GM18868 (cell line): ENCODE data around the gene HMCN2.
"Not testable (repeated sequence)": the region's sequence is repeated elsewhere in the genome, so short reads cannot be mapped to it uniquely, and the experiment has no call there.

Experiments used
- ATAC-seq: cut with Tn5 transposase; IDR thresholded peaks from one replicate; pipeline ENCODE4 v1.9.1; 2021; ENCODE audit warnings: mild to moderate bottlenecking, moderate library complexity; ENCODE audit not compliant: unreplicated experiment

HMCN2 gene

GRCh38 chr9:130325921-130326320 is 60.4 kb downstream of the HMCN2 start:
- ATAC-seq, result no peak

GRCh38 chr9:130327070-130327780 is 61.7 kb downstream of the HMCN2 start:
- no peak for ATAC-seq

GRCh38 chr9:130327781-130328348 is 62.3 kb downstream of the HMCN2 start:
- no peak for ATAC-seq

DNA sequence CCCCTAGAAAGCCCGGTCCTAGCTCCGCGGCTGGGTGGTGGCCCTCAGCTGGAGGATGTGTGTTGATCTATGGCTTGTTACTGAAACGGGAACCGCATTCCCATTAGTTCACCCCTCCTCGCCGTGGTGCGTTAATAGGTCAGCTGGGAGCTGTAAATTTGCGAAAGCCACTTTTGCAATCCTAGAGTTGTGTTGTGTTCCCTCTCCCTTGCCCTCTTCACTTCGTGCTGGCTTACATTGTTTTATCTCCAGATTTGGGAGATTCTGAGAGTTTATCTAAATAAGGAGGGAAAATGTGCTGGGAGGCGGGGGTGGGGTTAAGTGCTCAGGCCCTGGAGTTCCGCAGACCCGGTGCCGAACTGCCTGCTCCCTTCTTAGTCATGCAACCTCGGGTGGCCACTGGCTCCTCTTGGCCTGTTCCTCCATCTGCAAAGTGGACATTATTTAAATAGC is 62.8 kb downstream of the HMCN2 start:
- ATAC-seq, result no peak

- ATAC-seq, result no peak
Measured at GRCh38 chr9:130329061-130329460, 63.5 kb downstream of the HMCN2 start.

DNA sequence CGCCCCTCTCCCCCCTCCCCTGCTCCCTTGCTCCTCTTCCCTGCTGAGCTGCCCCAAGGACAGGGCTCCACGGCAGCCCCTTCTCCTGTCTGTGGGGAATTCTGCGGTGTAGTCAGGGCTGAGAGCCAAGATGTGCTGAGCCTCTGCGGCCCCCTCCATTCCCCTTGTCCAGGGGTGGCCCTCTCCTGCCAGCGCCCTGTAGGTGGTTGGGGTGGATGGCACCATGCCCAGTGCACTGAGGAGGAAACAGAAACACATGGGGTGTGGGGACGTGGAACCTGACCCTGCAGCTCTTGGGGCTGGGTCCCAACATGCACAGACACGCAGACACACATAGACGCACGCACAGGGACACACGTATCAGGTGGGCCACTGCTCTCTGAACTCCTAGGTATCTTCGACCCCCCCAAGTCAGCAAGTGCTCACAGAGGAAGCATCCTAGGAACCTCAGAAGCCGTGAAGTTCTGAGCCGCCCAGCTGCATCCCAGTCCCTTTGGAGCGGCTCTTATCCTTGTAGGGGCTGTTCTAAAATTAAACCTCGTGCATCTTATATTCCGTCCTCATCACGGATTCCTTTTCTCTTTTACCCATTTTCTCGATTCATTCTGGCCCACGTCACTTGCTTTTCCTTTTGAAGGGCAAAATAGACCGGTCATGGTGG is 64.8 kb downstream of the HMCN2 start:
- no peak for ATAC-seq

DNA sequence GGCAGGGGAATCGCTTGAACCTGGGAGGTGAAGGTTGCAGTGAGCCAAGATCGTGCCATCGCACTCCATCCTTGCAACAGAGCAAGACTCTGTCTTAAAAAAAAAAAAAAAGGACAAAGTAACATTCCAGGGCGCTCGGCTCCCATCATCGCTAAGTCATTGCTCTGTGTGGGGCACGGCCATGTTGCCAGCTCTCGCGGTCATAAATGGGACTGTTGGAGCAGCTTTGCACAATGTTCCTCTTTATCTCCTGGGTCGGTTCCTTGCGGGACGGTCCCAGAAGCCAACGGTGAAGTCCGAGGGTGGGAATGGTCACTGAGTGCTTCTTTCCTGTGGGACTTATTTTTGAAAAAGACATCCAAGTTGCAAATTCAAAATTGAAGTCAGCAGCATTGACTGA is 65.5 kb downstream of the HMCN2 start:
- no peak for ATAC-seq

- no peak for ATAC-seq
Measured at GRCh38 chr9:130331573-130331972, 66.0 kb downstream of the HMCN2 start.

- ATAC-seq, result no peak
Measured at GRCh38 chr9:130332384-130332926, 66.9 kb downstream of the HMCN2 start.

DNA sequence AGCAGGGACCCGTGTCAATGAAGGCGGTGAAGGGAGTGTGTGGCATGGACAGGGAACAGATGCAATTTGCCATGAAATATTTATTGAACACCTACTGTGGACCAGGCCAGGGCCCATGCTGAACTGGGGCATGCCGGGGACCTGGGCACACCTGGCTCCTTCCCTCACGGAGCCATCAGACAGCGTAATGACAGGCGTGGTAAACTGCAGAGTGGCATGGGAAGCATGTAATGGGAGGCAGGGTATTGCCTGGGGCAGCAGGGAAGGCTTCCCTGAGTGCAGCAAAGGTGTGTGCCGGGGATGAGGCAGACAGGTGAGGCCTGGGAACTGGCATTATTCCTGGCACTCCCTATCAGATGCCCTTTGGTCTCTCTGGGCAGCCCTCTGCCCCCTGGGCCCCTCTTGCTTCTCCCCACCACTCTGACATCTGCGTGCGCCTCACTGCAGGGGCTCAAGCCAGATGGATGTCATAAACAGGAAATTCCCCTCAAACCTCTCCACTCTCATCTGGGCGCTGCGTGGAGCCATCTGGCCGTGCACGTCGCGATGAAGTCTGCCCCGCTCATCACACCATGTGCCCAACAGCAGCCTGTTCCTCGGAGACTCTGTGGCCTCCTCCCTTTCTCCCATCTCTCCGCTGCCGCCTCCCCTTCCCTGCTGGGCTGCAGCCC is 67.6 kb downstream of the HMCN2 start:
- ATAC-seq, result no peak

- ATAC-seq, result no peak
Measured at GRCh38 chr9:130333712-130334062, 68.1 kb downstream of the HMCN2 start.

GRCh38 chr9:130334915-130335314 is 69.4 kb downstream of the HMCN2 start:
- no peak for ATAC-seq

GRCh38 chr9:130336027-130336610 is 70.6 kb downstream of the HMCN2 start:
- ATAC-seq, result no peak

GRCh38 chr9:130336885-130337284 is 71.3 kb downstream of the HMCN2 start:
- no peak for ATAC-seq

DNA sequence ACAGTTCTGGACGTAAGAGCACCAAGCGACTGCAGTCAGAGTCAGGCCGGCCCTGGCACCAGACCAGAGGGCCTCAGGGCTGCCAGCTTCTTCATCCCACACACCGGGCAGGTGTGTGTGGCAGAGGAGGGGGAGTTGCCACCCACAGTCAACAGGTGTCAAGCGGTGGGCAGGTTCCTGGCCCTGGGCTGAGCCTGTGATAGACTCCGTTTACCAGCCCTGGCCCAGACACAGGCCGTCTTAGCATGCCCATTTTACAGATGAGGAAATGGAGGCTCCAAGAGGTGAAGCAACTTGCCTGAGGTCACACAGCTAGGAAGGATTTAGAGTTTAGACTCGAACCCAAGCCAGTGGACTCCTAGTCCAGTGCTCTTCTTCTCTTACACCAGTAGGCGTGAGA is 71.8 kb downstream of the HMCN2 start:
- no peak for ATAC-seq

DNA sequence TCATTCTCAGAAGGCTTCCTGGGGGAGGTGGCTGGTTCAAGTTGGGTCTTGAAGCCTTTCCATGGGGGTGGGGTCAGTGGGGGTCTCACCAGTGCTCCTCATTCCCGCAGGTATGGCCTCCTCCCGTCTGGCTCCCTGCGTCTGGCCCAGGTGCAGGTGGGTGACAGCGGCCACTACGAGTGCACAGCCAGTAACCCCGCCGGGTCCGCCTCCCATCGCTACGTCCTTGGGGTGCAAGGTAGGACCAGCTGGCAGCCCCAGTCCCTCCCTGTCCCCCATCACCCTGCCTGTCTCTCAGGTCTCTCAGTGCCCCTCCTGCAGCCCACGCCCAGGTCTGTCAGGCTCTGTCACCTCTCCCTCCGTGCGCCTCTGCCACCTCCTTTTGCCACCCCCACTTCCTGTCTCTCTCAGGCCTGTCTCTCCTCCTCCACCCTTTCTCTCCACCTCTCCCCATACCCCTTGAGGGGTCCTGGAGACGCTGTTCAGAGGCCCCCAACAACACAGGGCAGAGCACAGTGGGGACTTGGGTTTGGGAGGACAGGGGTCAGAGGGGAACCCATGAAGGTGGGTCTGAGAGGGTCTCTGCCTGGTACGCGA is 72.3 kb downstream of the HMCN2 start:
- no peak for ATAC-seq

GRCh38 chr9:130338891-130339290 is 73.3 kb downstream of the HMCN2 start:
- not testable (repeated sequence) for ATAC-seq

DNA sequence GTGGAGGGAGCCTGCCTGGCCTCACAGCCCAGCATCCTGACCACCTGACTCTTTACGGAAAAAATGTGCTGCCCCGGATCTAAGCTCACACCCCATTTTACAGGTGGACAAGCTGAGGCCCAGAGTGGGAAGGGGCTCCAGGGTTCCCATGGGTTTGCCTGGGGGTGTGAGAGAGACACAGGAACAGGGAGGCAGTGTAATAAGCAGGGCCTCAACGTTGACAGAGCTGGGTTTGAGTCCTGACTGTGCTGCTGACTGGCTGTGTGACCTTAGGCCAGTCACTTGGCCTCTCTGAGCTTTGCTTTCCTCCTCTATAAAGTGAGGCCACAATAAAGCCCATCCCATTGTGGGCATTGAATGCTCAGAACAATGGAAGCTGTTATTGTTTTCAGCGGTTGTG is 73.7 kb downstream of the HMCN2 start:
- no peak for ATAC-seq

DNA sequence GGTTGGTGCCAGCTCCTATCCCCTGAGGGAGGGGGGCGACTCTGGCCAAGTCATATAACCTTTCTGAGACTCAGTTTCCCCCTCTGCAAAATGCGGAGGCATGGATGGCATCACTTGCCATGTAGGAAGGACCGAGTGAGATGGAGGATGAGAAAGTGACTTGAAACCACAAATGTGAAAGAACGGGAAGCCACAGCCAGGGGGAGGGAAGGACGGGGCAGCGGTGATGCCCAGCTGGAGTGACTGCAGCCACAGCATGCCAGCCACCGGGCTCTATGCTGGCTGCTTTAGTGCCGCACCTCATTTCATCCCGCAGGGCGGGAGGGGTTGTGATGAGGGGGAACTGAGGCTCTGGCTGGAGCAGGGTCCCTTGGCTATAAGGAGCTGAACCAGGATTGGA is 74.5 kb downstream of the HMCN2 start:
- ATAC-seq, result no peak

- not testable (repeated sequence) for ATAC-seq
Measured at GRCh38 chr9:130340557-130340956, 75.0 kb downstream of the HMCN2 start.

DNA sequence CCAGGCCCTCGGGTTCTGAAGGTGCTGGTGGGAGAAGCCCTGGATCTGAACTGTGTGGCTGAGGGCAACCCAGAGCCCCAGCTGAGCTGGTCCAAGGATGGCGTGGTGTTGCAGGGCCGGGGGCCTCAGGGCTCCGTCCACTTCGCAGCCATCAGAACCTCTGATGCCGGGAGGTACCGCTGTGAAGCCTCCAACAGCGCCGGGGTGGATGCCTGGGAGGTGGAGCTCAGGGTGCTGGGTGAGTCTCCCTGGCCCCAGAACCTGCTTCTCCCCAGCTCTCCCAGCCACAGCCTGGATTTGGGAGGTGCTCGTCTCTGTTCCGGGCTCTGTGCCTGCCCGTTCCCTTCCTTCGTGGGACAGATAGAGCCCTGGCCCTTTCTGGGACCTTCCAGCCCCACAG is 75.6 kb downstream of the HMCN2 start:
- ATAC-seq, result no peak
